Neural cell (in vitro differentiated cells): ENCODE data around the gene ASB4.

ENCODE experiments used
- CTCF ChIP-seq: fragments of 450-650 bp; IDR thresholded peaks from 2 replicates; pipeline ENCODE4 v1.5.1; 2014; ENCODE audit warnings: antibody characterized with exemption, mild to moderate bottlenecking, moderate library complexity; ENCODE audit not compliant: poor library complexity, severe bottlenecking
- EZH2 ChIP-seq: fragments of 200-600, 300-800 bp; shearing (Covaris generic), sonication (generic); IDR thresholded peaks from 2 replicates; pipeline ENCODE4 v1.6.1; 2014; ENCODE audit warnings: antibody characterized with exemption, low read length, borderline replicate concordance, mild to moderate bottlenecking; ENCODE audit not compliant: insufficient read depth, poor library complexity, severe bottlenecking
- SMC3 ChIP-seq: fragments of 450-650 bp; conservative IDR thresholded peaks from 2 replicates; pipeline ENCODE4 v1.6.1; 2014; ENCODE audit warnings: antibody characterized with exemption, mild to moderate bottlenecking, moderate library complexity; ENCODE audit not compliant: poor library complexity

- TF ChIP-seq CTCF, result no peak
- TF ChIP-seq EZH2, result no peak
- TF ChIP-seq SMC3, result no peak
These were observed 7.5 kb downstream of the ASB4 start for GRCh38 chr7:95493247-95493646.
